GM18858 (cell line): Measurements from ENCODE around the gene EXT2.

Experiments
- ATAC-seq: cut with Tn5 transposase; IDR thresholded peaks from one replicate; pipeline ENCODE4 v1.9.1; 2021; ENCODE audit not compliant: unreplicated experiment

Gene EXT2

DNA sequence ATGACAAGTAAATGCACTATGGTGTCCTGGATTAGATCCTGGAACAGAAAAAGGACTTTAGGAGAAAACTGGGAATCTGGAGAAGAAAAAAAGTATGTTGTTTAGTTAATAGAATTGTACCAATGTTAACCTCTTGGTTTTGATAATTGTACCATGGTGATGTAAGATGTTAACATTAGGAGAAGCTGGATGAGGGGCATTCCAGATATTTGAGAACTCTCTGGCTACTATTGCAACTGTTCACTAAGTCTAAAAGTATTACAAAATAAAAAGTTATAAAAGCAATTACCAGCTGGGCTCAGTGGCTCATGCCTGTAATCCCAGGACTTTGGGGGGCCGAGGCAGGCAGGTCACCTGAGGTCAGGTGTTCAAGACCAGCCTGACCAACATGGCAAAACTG lies 66.5 kb downstream of the EXT2 start:
- ATAC-seq: no peak

DNA sequence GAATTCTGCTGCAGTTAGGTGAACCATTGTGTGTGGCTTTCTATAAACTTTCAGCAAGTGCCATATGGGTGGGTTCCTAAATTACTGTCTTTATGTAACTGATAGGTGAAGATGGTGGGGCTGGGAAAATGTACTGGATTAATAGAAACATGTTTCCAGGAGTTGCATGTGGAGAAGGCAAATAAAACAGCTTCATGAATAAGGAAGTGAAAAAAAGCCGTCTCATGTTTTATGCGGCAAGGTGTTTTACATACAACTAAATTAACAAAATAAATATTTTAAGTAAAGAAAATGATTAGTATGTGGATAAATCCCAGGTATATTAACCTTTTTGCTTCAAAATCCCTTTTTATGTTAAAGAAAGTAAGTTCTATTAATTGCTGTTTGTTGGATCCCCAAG lies 67.2 kb downstream of the EXT2 start:
- ATAC-seq: no peak

DNA sequence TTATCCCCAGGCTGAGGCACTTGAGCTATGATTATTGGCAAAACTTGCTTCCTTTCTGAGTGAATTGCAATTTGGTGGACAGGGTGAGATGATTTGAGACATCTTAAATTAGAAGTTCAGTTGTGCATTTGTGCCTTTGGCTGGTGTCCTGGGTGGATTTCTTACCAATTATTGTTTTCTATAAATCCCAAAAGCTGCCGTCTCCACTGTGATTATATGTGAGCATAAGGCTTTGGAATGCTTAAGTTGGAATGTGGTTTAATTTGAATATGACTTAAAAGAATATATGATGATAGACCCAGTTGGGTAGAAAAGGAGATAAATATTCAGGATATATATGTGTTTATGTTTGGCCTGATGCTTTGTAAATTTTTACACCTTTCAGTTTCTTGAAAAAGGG lies 70.0 kb downstream of the EXT2 start:
- no peak for ATAC-seq

DNA sequence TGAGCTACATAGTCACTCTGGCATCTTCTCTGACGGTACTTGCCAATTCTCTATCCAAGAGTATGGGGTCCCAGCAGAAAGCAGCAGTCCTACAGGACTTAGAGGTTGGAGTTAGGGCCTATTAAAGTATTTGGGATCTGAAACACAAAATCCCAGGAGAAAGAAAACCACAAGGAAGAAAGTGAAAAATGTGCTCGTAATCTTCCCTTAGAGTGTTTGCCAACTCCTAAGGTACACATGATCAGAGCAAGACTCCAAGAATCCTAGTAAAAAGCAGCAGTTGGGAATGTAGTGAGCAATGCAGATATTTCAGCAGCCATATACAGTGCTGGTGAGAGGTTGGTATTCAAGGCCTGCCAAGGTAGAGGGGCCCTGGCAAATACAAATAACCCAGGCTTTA lies 71.6 kb downstream of the EXT2 start:
- no peak for ATAC-seq

DNA sequence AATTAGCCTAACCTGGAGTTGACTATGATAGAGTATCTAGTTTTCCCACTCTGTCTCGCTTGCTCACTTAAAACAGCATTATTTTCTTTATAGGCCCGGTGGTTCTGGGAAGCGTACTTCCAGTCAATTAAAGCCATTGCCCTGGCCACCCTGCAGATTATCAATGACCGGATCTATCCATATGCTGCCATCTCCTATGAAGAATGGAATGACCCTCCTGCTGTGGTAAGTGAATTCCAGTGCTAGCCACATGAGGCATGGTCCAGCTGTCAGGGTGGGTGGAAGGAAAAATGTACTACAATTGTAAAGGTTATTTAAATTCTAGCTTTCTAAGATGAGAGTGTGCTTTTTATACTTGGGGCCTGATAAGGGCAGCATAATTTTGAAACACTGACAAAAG lies 76.0 kb downstream of the EXT2 start:
- no peak for ATAC-seq

DNA sequence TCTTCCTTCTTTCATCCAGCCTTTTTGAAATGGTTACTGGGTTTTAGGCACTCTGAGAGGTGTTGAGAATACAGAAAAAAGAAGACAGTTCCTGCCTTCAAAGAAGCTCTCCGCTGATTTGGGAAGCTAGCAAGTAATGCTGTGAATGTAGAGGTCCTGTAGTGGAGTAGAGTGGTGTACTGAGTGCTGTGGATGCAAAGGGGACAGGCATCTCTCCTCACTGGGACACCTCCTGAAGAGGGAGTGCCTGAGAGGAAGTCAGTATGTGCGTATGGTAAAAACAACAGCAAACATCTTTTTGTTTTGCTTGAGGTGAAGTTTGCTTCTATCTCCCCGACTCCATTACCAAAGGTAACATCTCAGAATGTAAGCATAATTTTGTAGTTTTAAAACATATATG lies 77.5 kb downstream of the EXT2 start:
- ATAC-seq: no peak

DNA sequence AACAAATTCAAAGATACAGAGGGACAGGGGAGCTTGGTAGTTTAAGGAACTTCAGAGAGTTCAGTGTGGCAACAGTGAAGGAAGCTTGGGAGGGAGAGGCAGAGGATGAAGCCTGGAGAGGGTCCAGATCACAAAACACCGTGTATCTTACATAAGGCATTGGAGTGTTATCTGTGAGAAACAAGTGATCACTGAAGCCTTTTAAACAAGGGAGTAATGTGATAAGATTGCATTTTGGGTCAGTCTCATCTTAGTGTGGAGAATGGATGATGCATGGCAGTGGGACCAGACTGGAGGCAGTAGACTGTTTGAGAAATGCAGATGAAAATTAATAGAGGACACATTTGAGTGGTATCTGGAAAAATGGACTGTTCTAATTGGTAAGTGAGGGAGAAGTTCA lies 79.4 kb downstream of the EXT2 start:
- ATAC-seq: no peak

DNA sequence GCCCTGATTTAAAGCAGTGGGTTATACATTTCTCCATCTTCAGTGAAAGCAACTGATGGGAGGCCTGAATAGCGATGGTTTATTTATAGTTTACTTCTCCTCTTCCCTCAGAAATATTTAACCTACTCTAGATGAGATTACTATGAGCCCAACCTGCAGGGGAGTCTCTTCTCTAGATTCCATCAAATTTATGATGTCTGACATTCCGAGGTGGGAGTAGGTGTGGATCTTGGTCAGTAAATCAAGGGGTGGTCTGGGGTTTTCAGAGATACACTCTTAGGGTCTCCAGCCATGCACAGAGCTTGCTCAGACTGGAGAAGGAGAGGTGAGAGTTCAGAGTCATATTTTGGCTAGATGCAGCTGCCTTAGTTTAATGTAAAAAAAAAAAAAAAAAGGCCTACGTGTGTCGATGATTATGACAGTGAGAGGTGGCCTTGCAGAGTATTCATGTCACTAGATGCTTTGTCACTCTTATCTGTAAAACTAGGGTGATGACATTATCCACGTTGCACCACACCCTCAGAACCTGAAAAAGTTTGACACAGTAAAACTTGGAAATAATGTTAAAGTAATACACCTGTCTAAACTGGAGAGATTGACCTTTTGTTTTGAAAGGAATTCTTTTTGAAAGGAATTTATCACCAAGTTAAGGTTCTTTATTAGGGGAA lies 81.2 kb downstream of the EXT2 start:
- ATAC-seq: no peak

DNA sequence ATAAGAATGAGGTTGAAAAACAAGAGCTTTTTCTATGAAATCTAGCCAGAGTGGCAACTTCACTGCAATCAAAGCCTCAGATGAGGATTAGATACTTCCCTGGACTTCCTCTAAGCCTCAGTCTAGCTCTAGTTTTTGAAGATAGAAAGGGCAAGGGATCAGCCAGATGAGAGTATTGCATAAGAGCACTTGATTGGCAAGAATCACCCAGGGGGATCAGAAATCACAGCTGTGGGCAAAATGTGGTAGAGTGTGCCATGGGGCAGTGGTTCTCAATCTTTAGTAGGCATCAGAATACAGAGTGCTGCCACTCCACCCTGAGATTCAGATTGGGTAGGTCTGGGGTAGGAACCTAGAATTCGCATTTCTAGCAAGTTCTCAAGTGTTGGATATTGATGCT lies 82.4 kb downstream of the EXT2 start:
- ATAC-seq: no peak

DNA sequence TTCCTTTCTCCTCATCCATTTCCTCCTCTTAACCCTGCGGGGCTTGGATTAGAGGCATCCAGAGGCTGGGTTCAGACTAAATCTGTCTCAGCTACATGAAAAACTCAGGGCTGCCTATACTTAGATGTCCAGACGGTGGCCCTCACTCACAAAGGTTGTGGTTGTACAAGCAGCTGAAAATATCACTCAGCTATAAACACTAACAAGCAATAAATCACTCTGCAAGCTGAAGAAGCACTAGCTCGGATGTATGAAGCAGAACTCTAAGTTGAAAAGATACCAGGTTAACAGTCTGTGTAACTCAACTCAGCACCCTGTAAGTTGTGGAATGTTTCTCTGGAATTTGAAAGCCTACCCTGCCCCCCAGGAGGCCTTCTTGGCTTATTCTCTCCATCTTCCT lies 82.9 kb downstream of the EXT2 start:
- no peak for ATAC-seq

DNA sequence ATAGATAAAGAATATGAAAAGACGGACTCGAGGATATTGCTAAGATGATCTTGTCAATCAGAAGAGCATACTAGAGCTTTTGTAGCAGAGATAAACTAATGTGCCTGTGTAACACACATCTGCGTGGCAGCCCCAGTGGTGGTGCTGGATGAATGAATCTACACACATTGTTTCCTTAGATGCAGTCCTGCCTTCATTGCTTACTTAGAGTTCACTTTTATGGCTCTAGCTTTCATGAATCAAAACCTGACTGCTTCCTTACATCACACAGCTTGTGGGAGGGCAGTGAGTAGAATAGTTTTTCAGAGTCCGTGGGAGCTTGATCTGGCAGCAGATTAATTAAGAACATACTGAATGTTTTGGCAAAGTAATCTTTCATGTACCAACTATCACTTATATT lies 83.7 kb downstream of the EXT2 start:
- no peak for ATAC-seq

DNA sequence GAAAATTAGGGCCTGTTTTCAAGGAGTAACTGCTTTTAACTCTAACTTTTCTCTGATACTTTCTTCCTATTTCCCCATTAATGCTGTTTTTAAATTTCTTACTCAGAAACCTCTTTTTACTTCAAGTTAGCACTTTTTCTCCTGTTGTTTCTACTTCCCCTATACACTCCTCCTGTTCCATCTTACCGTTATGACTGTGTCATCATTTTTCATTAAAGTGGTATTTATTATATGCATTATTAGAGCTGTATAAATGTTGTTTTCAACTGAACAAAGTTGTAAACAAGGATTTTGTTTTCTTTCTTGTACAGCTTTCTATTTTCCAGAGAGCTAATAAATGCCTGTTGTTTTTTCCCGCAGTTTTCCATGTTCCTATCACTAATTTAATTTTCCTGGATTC lies 84.6 kb downstream of the EXT2 start:
- ATAC-seq: no peak

DNA sequence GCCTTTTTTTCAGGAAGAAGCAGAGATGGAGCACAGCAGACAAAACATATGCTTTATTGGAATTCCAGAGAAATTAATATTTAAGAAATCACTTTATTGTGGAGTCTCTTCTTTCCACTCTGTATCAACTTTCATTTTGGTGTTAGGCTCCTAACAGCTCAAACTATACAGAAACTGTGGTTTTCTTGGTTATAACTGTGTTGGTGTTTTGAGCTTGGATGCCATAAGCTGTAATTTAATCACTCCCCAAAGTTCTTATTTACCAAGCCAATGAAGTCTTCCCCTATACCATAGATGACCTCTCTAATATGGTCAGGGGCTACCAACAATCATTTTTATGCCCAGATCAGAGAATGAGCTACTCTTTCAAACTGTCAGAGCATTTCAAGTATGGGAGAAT lies 90.0 kb downstream of the EXT2 start:
- ATAC-seq: no peak

DNA sequence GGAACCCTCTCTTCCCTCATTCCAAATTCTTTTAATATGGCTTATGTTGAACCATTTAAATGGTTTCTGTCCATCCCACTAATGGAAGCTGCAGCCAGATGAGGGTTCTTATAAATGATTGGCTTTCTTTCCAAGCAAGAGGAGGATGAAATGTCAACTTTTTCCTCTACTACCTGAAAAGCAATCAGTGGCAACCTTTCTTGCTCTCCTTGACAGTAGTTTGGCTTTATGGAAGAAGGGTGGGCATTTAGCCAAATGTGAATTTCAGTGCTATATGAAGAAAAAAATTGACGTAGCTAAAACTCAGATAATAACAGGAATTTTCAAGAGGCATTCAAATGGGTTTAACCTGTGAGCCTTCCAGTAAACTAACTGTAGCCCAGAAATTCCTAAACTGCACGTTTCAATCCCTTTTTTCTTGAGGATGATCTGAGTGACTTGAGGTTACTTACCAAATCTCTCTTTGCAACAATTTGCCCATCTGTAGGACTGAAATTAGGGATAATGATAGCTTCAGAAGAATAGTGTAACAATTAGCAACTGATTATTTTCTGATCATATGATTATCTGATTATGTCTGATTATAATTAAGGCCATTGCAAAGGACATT lies 90.9 kb downstream of the EXT2 start:
- no peak for ATAC-seq

DNA sequence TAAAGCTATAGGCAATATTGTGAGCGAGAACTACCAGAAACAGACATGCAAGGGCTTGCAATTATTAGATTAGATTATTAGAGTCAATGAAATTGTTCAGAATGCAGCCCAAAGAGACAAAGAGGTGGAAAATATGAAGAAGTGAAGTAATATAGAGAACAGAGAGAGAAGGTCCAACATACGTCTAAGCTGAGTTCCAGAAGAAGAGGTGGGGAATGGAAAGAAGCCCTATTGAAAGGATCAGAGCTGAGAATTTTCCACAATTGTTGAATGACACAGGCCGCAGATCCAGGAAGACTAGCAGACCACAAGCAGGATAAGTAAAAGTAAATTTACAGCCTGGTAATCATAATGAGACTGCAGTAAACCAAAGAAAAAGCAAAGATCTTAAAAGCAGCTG lies 93.2 kb downstream of the EXT2 start:
- ATAC-seq: no peak

DNA sequence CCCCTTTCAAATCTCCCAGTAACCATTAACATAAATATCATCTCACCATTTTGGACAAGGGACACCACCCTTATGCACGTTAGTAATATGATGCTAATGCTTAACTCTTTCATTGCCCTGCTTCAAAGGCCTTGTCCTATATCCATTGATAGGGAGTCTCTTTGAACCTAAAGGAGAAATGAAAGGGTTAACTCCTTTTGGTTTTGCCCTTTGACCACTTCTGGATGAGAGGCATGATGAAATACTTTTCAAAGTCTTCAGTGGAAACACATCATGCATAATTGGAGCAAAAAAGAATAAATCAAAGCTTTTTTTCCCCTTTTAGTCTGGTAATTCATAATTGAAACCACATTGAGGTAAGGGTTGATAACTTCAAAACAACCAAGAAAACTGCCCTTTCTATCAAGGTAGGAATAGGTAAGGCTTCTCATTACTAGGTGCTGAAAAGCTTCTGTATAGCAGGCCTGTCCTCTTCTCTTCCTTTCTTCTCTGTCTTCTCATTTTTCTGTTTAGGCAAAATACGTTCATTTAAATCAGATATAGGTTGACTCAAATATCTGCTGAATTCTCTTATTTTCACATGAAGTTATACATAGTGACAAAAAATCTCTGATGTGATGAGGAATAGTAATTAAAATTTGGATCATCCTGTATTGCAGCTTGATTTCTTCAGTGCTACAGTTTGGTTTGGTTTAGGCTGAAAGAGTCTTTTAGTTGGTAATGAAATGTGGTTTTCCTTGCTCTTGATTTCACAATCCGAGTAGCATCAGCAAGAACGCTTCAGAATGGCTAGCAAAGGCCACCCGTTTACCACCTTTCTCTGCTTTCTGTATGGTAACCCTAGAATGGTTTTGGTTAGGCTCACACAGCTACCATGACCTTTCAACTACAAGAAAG lies 94.8 kb downstream of the EXT2 start:
- no peak for ATAC-seq

DNA sequence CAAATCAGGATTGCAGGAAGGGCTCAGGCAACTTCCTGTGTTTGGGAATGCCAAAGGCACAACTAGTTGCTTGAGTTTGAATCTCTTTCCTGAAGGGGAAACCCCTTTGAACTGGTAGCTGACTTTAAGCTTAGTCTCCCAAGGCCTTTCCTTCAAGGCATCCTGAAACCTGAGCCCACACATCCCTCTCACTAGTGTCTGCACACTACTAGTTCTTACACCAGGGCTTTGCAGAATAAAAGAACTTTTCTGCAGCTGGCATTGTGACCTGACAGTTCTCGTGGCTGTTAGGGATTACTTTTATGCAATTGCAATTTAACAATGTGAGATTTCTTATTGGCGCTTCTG lies 95.4 kb downstream of the EXT2 start:
- ATAC-seq: no peak

DNA sequence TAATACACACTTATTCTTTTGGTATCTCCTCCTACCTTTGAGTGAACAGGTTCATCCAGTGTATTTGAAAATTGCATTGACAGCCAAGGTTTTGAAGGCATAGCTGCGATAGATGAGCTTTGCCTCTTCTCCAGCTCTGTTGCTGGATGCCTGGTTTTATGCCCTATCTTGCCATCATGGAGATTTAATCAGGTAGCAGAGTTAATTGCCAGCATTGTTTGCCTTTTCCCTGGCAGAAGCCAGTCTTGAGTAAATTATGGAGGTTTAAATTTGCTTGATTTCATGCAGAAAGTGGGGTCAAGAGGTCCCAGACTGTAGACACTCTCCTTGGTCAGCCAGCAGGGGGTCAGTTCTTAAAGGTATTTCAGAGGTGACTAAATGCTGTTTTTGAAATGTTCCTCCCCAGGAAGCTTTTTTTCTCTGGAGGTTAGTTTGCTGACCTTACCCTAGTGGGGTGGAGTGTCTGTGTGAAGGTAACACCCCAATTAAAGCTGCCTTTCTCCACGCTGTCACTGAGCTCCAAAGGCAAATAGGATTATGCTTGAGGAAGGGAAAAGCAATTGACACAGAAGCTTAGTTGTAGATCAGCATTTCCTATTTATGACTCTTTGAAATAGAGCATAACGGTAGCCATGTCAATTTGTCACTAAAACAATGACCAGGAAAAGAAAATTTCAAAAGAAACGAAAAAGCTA lies 96.0 kb downstream of the EXT2 start:
- ATAC-seq: no peak

DNA sequence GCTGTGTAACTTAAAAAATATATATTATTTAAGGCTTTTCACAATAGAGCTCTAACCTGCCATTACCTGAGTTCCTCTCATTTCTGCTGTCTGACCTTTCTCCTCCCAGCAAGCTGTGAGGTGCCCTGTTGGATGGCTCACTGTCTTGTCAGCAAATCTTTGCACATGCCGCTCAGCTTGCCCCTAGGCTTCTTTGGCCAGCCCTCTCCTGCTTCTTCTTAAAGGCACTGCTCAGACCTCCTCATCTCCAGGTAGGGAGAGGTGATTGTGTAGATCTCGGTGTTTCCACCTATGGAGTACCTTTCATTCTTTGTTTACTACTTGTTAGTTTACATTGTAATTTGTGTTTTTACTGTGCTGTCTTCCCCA lies 96.5 kb downstream of the EXT2 start:
- no peak for ATAC-seq

DNA sequence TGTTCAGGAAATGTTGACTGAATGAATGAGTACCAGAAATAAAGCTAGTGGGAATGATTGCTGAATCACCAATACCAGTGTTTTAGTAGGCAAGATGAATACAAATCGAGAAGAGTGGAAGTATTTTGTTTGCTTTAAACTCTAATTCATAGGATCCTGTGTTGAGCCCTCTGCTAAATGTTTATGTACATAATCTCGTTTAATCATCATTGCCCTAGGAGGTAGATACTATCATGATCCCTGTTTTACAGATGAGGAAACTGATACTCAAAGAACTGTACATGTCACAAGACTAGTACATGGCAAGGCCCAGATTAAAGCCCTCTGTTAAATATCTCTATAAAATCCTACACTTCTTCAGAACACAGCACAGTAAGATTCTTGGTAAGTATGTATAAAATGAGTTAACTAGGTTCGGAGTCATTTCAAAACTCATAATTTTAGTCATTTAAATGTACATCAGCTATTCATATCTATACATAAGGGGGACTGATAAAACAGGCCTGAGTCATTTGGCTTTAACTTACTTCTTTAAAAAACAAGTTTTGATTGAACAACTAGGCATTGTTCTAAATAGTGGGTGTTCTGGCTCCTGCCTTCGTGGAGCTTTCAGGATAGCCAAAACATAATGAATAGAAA lies 97.1 kb downstream of the EXT2 start:
- no peak for ATAC-seq

DNA sequence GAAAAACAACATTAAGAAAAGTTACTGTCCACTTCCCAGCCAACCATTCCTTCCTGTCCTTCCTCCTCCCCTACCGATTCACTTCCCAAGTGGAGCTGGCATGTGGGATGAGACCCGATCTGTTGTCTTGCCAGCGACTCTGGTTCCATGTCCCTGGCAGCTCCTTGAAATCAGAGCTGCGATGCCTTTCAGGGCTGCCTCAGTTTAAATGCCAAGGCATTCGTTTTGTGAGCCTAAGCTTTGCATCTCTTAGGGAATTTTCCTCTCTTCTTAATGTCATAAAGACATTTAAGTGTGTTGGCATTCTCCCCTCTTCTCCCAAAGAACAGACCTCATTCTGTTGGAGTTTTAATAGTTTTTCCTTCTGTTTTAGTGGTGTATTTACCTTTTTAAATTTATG lies 98.4 kb downstream of the EXT2 start:
- no peak for ATAC-seq
